ENCODE measurements around the gene CPT1A. TPM values are rescaled to one million over a fixed set of nuclear protein-coding genes. Genes with fewer than 3 reads are reported as not detected.

The CPT1A gene
- total RNA-seq, 1 experiment from 2014 or later, result 153 TPM

- H3K27me3 ChIP-seq (ENCODE audit: control insufficient read depth, insufficient read depth, low read length), result no peaks in the 10 kb centered on the region
- peaks cover 19% of the 10 kb centered on the region for H3K36me3 ChIP-seq (ENCODE audit: control insufficient read depth, insufficient read depth, low read length)
- POLR2A ChIA-PET, result no interaction called here
- in situ Hi-C loops (cut with HindIII; ENCODE audit: low pct_unique_long_range_greater_than_20kb, low sequenced_read_pairs), result no loop called here
- BruUV-seq (replicated peaks), result no TSS peak
- intact Hi-C loops (cut with micrococcal nuclease; ENCODE audit: unreplicated experiment), result no loop called here
- H3K4me3 ChIP-seq (ENCODE audit: low read depth in 2 of 2, low read length in 2 of 2), result no peak overlapping the region
- no peak overlapping the region for H3K27ac ChIP-seq (ENCODE audit: low read length)
- no peaks in the 10 kb centered on the region for H3K4me1 ChIP-seq (ENCODE audit: control insufficient read depth, insufficient read depth, low read length)
- H3K9me3 ChIP-seq (ENCODE audit: control insufficient read depth, insufficient read depth, low read depth, low read length), result no peaks in the 10 kb centered on the region
- DNase-seq (ENCODE audit: low read depth, low spot score) (no peak), ATAC-seq (no peak)
- TF ChIP-seq POLR2AphosphoS5 (IDR thresholded peaks at IDR 0.05; ENCODE audit: low read depth, low read length), result no peak
- TF ChIP-seq SIN3A (IDR thresholded peaks at IDR 0.05; ENCODE audit: borderline replicate concordance, insufficient read depth, low read depth, low read length), result no peak
- no peak for TF ChIP-seq TCF7L2 (IDR thresholded peaks at IDR 0.05; ENCODE audit: low read depth, low read length)
- TF ChIP-seq REST (IDR thresholded peaks at IDR 0.05; ENCODE audit: insufficient read depth in 1 of 2, low read depth in 2 of 2, low read length in 1 of 2), result no peak
- TF ChIP-seq CTCF (IDR thresholded peaks at IDR 0.05), result no peak
- CTCF ChIA-PET, result no interaction called here
Observed at GRCh38 chr11:68778205-68778604, 63.5 kb downstream of the CPT1A start.

- Histone ChIP-seq H3K27ac (ENCODE audit: low read length) (no peak overlapping the region), H3K4me3 (ENCODE audit: low read depth in 2 of 2, low read length in 2 of 2) (no peak overlapping the region), H3K27me3 (ENCODE audit: control insufficient read depth, insufficient read depth, low read length) (no peaks in the 10 kb centered on the region), H3K36me3 (ENCODE audit: control insufficient read depth, insufficient read depth, low read length) (peaks cover 28% of the 10 kb centered on the region), H3K9me3 (ENCODE audit: control insufficient read depth, insufficient read depth, low read depth, low read length) (no peaks in the 10 kb centered on the region), H3K4me1 (ENCODE audit: control insufficient read depth, insufficient read depth, low read length) (no peaks in the 10 kb centered on the region)
- POLR2A ChIA-PET, result no interaction called here
- in situ Hi-C loops (cut with HindIII; ENCODE audit: low pct_unique_long_range_greater_than_20kb, low sequenced_read_pairs), result no loop called here
- TF ChIP-seq TCF7L2 (IDR thresholded peaks at IDR 0.05; ENCODE audit: low read depth, low read length) (no peak), POLR2AphosphoS5 (IDR thresholded peaks at IDR 0.05; ENCODE audit: low read depth, low read length) (no peak)
- ATAC-seq (no peak), DNase-seq (ENCODE audit: low read depth, low spot score) (no peak)
- CTCF ChIA-PET, result no interaction called here
- intact Hi-C loops (cut with micrococcal nuclease; ENCODE audit: unreplicated experiment), result no loop called here
- no TSS peak for BruUV-seq (replicated peaks)
Observed at GRCh38 chr11:68776442-68777235, 65.1 kb downstream of the CPT1A start.

- in situ Hi-C loops (cut with HindIII; ENCODE audit: low pct_unique_long_range_greater_than_20kb, low sequenced_read_pairs), result no loop called here
- Histone ChIP-seq H3K9me3 (ENCODE audit: control insufficient read depth, insufficient read depth, low read depth, low read length) (no peaks in the 10 kb centered on the region), H3K4me1 (ENCODE audit: control insufficient read depth, insufficient read depth, low read length) (no peaks in the 10 kb centered on the region), H3K27ac (ENCODE audit: low read length) (no peak overlapping the region), H3K36me3 (ENCODE audit: control insufficient read depth, insufficient read depth, low read length) (peaks cover 35% of the 10 kb centered on the region), H3K27me3 (ENCODE audit: control insufficient read depth, insufficient read depth, low read length) (no peaks in the 10 kb centered on the region), H3K4me3 (ENCODE audit: low read depth in 2 of 2, low read length in 2 of 2) (no peak overlapping the region)
- no peak for DNase-seq (ENCODE audit: low read depth, low spot score)
- no peak for ATAC-seq
- intact Hi-C loops (cut with micrococcal nuclease; ENCODE audit: unreplicated experiment), result no loop called here
- BruUV-seq (replicated peaks), result no TSS peak
- ChIA-PET CTCF (no interaction called here), POLR2A (no interaction called here)
- no peak for TF ChIP-seq SIN3A (IDR thresholded peaks at IDR 0.05; ENCODE audit: borderline replicate concordance, insufficient read depth, low read depth, low read length)
- no peak for TF ChIP-seq POLR2AphosphoS5 (IDR thresholded peaks at IDR 0.05; ENCODE audit: low read depth, low read length)
- TF ChIP-seq CTCF (IDR thresholded peaks at IDR 0.05), result no peak
- no peak for TF ChIP-seq REST (IDR thresholded peaks at IDR 0.05; ENCODE audit: insufficient read depth in 1 of 2, low read depth in 2 of 2, low read length in 1 of 2)
- TF ChIP-seq TCF7L2 (IDR thresholded peaks at IDR 0.05; ENCODE audit: low read depth, low read length), result no peak
Observed at GRCh38 chr11:68775951-68776388, 65.7 kb downstream of the CPT1A start.
